Testis (tissue), 3 donors: ENCODE measurements around the gene ANK2. TPM values are rescaled to one million over a fixed set of nuclear protein-coding genes. Genes with fewer than 3 reads are reported as not detected.

Source experiments
- DNase-seq: peaks from one replicate; pipeline ENCODE4 v3.0.0-alpha.2; 2019
- H3K27ac ChIP-seq, 2 donors: fragments of 200-600 bp; sonication (generic); one replicate each; pipeline ENCODE4 v1.5.1; 2019
- H3K27me3 ChIP-seq: fragments of 200-600 bp; sonication (generic); one replicate; pipeline ENCODE4 v1.5.1; 2019
- H3K36me3 ChIP-seq: fragments of 200-600 bp; sonication (generic); one replicate; pipeline ENCODE4 v1.5.1; 2017; ENCODE audit warnings: low read depth; ENCODE audit errors: missing control alignments
- H3K4me1 ChIP-seq: fragments of 200-600 bp; sonication (generic); one replicate; pipeline ENCODE4 v1.5.1; 2019
- H3K4me3 ChIP-seq, 2 donors: fragments of 200-600 bp; sonication (generic); one replicate each; pipeline ENCODE4 v1.5.1; 2017 to 2019
- H3K9me3 ChIP-seq: fragments of 200-600 bp; sonication (generic); one replicate; pipeline ENCODE4 v1.5.1; 2017
- CTCF ChIP-seq, 3 experiments: fragments of 450-650 bp in 2 of 3; fragments of 200-600 bp in 1 of 3; sonication (generic) in 1 of 3; IDR thresholded peaks; one replicate each; pipeline ENCODE4 v1.5.1; 2016 to 2019; ENCODE audit warnings: antibody characterized with exemption in 3 of 3, mild to moderate bottlenecking in 2 of 3, moderate library complexity in 1 of 3
- POLR2A ChIP-seq: fragments of 450-650 bp; IDR thresholded peaks from one replicate; pipeline ENCODE4 v1.6.1; 2017; ENCODE audit warnings: antibody characterized with exemption, mild to moderate bottlenecking, moderate library complexity
- WGBS, 2 donors: methylation state at CpG; one replicate each; pipeline ENCODE4 v1.1.5; 2018; 5-methylcytosine and 5-hydroxymethylcytosine counted together
- intact Hi-C: fragments of 100-400 bp; cut with DNase I; formaldehyde crosslinking; loops from one replicate; pipeline ENCODE4 v1.15.1; 2023; ENCODE audit warnings: low total_unique reads
- polyA plus RNA-seq: library from polyadenylated mRNA; stranded (reverse); fragments of 350-450 nt; fragmentation: Illumina TruSeq; extraction: RNeasy Lipid Tissue Mini Kit (QIAGEN cat#74804); gene quantifications from one replicate; pipeline ENCODE4 v1.2.3, GENCODE V29; 2014; ENCODE audit warnings: low read depth, low replicate concordance; ENCODE audit not compliant: insufficient read depth
- total RNA-seq, 2 donors: library from RNA; depleted of rRNA; stranded (reverse); fragments of >200 nt; gene quantifications; one replicate each; pipeline ENCODE4 v1.2.3, GENCODE V29; 2016

The ANK2 gene
- total and polyA plus RNA-seq, 3 donors from 2014 or later, result 28.0 to 40.0 (median 28.6) TPM

DNA sequence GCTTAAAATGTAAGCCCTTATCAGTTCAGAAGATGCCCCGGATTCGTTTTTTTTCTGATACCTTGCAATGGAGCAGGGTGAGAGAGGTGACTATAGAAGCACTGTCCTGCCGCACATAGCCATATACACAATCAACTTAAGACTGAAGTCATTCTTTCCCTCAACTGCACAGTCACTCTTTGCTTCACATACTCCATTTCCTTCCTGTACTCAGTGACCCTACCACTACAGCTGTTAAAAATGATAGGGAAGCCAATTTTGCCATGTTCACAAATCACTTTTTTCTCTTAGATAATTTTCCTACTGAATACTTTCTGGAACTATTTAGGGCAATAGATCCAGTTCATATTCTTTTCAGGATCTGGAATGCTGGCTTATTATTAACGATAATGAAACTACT lies 300.0 kb downstream of the ANK2 start:
- no peak overlapping the region for H3K4me3 ChIP-seq
- WGBS, 2 donors, result 86 to 91% methylated on average over 4 of the region's 4 CpGs
- H3K4me1 ChIP-seq, result no peaks in the 10 kb centered on the region
- DNase-seq, result no peak
- no peak overlapping the region for H3K27ac ChIP-seq
- H3K27me3 ChIP-seq, result no peaks in the 10 kb centered on the region
- intact Hi-C loops, result no loop called here
- H3K36me3 ChIP-seq, result no peaks in the 10 kb centered on the region
- H3K9me3 ChIP-seq, result no peaks in the 10 kb centered on the region
- no peak for TF ChIP-seq POLR2A
- no peak for TF ChIP-seq CTCF (IDR thresholded peaks at IDR 0.05)

DNA sequence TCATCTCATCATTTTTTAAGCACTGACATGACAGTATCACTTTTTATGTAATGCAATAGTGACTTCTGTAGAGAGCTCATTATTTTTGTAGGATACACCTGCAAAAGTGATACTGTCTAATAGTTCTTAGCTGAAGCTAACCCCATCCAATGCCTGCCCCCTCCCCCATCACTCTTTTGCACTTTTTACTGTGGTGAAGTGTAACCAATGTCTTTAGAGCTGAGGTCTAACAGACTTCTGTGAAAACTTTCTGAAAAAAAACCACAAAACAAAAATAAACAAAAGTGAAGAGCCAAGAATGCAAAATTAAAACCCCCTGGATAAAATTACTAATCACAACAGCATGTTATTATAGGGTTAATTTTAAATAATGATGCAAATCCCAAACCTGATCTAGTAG lies 301.1 kb downstream of the ANK2 start:
- no peak overlapping the region for H3K27ac ChIP-seq
- H3K4me1 ChIP-seq, result no peaks in the 10 kb centered on the region
- H3K9me3 ChIP-seq, result no peaks in the 10 kb centered on the region
- H3K4me3 ChIP-seq, result no peak overlapping the region
- DNase-seq, result no peak
- H3K27me3 ChIP-seq, result no peaks in the 10 kb centered on the region
- TF ChIP-seq POLR2A (no peak), CTCF (IDR thresholded peaks at IDR 0.05) (no peak)
- intact Hi-C loops, result no loop called here
- H3K36me3 ChIP-seq, result no peaks in the 10 kb centered on the region

DNA sequence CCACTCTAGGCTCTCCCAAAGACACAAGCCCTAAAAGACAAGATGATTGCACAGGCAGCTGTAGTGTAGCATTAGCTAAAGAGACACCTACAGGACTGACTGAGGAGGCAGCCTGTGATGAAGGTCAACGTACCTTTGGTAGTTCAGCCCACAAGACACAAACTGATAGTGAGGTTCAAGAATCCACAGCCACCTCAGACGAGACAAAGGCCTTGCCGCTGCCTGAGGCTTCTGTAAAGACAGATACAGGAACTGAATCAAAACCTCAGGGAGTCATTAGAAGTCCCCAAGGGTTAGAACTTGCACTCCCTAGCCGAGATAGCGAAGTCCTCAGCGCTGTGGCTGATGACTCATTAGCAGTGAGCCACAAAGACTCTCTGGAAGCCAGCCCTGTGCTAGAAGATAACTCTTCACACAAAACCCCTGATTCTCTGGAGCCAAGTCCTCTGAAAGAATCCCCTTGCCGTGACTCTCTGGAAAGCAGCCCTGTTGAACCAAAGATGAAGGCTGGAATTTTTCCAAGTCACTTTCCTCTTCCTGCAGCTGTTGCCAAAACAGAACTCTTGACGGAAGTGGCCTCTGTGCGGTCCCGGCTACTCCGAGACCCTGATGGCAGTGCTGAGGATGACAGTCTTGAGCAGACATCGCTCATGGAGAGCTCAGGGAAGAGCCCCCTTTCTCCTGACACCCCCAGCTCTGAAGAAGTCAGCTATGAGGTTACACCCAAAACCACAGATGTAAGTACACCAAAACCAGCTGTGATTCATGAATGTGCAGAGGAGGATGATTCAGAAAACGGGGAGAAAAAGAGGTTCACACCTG lies 306.3 kb downstream of the ANK2 start:
- Histone ChIP-seq H3K9me3 (no peaks in the 10 kb centered on the region), H3K4me1 (no peaks in the 10 kb centered on the region), H3K36me3 (no peaks in the 10 kb centered on the region), H3K27me3 (no peaks in the 10 kb centered on the region), H3K27ac (no peak overlapping the region), H3K4me3 (no peak overlapping the region)
- 58 to 68% methylated on average over 13 of the region's 13 CpGs for WGBS, 2 donors
- TF ChIP-seq CTCF (IDR thresholded peaks at IDR 0.05), result no peak
- no peak for TF ChIP-seq POLR2A
- intact Hi-C loops, result no loop called here
- no peak for DNase-seq

GRCh38 chr4:113356453-113356852 lies 307.0 kb downstream of the ANK2 start:
- Histone ChIP-seq H3K27ac (no peak overlapping the region), H3K27me3 (no peaks in the 10 kb centered on the region), H3K4me1 (no peaks in the 10 kb centered on the region), H3K36me3 (no peaks in the 10 kb centered on the region), H3K4me3 (no peak overlapping the region), H3K9me3 (no peaks in the 10 kb centered on the region)
- WGBS, 2 donors, result 87 to 88% methylated on average over 3 of the region's 3 CpGs
- TF ChIP-seq POLR2A, result no peak
- no peak for TF ChIP-seq CTCF (IDR thresholded peaks at IDR 0.05)
- no peak for DNase-seq
- intact Hi-C loops, result no loop called here

- no peaks in the 10 kb centered on the region for H3K36me3 ChIP-seq
- H3K9me3 ChIP-seq, result no peaks in the 10 kb centered on the region
- TF ChIP-seq CTCF (IDR thresholded peaks at IDR 0.05) (no peak), POLR2A (no peak)
- no peaks in the 10 kb centered on the region for H3K27me3 ChIP-seq
- WGBS, 2 donors, result 78 to 87% methylated on average over 5 of the region's 5 CpGs
- no peak overlapping the region for H3K27ac ChIP-seq
- no peaks in the 10 kb centered on the region for H3K4me1 ChIP-seq
- no peak overlapping the region for H3K4me3 ChIP-seq
- intact Hi-C loops, result no loop called here
- DNase-seq, result no peak
These were observed 309.3 kb downstream of the ANK2 start for GRCh38 chr4:113358784-113359183.
